ENCODE data around the gene PPFIBP2.

- TF ChIP-seq, protein P1, sequence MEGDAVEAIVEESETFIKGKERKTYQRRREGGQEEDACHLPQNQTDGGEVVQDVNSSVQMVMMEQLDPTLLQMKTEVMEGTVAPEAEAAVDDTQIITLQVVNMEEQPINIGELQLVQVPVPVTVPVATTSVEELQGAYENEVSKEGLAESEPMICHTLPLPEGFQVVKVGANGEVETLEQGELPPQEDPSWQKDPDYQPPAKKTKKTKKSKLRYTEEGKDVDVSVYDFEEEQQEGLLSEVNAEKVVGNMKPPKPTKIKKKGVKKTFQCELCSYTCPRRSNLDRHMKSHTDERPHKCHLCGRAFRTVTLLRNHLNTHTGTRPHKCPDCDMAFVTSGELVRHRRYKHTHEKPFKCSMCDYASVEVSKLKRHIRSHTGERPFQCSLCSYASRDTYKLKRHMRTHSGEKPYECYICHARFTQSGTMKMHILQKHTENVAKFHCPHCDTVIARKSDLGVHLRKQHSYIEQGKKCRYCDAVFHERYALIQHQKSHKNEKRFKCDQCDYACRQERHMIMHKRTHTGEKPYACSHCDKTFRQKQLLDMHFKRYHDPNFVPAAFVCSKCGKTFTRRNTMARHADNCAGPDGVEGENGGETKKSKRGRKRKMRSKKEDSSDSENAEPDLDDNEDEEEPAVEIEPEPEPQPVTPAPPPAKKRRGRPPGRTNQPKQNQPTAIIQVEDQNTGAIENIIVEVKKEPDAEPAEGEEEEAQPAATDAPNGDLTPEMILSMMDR (IDR thresholded peaks at IDR 0.05 in 2 of 3, conservative IDR thresholded peaks at IDR 0.05 in 1 of 3; ENCODE audit: borderline replicate concordance in 1 of 3, insufficient read depth in 1 of 3, low read depth in 2 of 3, low read length in 2 of 3), result no peak
- TF ChIP-seq RAD21 (IDR thresholded peaks at IDR 0.05; ENCODE audit: low read depth) (no peak), POLR2A (IDR thresholded peaks at IDR 0.05; ENCODE audit: borderline replicate concordance, extremely low read depth, insufficient read depth, insufficient read length) (no peak), EZH2 (IDR thresholded peaks at IDR 0.05) (no peak), POLR2AphosphoS5 (IDR thresholded peaks at IDR 0.05; ENCODE audit: low read depth, low read length) (no peak), ZNF274 (IDR thresholded peaks at IDR 0.05; ENCODE audit: low read depth, low read length) (no peak), MAX (IDR thresholded peaks at IDR 0.05) (no peak), EGR1 (IDR thresholded peaks at IDR 0.05; ENCODE audit: low read depth) (no peak), TCF7L2 (IDR thresholded peaks at IDR 0.05; ENCODE audit: borderline replicate concordance, extremely low read depth, insufficient read depth, insufficient read length) (no peak), EZH2phosphoT487 (IDR thresholded peaks at IDR 0.05; ENCODE audit: borderline replicate concordance) (no peak), YY1 (IDR thresholded peaks at IDR 0.05; ENCODE audit: extremely low read depth, insufficient replicate concordance, low read depth, low read length) (no peak)
- TF ChIP-seq, protein P2, sequence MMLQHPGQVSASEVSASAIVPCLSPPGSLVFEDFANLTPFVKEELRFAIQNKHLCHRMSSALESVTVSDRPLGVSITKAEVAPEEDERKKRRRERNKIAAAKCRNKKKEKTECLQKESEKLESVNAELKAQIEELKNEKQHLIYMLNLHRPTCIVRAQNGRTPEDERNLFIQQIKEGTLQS (IDR thresholded peaks at IDR 0.05), result no peak
- TF ChIP-seq, protein P3, sequence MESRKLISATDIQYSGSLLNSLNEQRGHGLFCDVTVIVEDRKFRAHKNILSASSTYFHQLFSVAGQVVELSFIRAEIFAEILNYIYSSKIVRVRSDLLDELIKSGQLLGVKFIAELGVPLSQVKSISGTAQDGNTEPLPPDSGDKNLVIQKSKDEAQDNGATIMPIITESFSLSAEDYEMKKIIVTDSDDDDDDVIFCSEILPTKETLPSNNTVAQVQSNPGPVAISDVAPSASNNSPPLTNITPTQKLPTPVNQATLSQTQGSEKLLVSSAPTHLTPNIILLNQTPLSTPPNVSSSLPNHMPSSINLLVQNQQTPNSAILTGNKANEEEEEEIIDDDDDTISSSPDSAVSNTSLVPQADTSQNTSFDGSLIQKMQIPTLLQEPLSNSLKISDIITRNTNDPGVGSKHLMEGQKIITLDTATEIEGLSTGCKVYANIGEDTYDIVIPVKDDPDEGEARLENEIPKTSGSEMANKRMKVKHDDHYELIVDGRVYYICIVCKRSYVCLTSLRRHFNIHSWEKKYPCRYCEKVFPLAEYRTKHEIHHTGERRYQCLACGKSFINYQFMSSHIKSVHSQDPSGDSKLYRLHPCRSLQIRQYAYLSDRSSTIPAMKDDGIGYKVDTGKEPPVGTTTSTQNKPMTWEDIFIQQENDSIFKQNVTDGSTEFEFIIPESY (IDR thresholded peaks at IDR 0.05; ENCODE audit: extremely low read depth, insufficient replicate concordance, low read length), result no peak
These were observed 29.5 kb downstream of the PPFIBP2 start for GRCh38 chr11:7543302-7543701.

Data from HCT116 (cell line).